HepG2 (cell line): ENCODE data around the gene ARHGAP32. TPM values are rescaled to one million over a fixed set of nuclear protein-coding genes. Genes with fewer than 3 reads are reported as not detected.

Source experiments
- EHMT2 ChIP-seq: fragments of 200-600 bp; sonication (generic); IDR thresholded peaks from 2 replicates; pipeline ENCODE4 v1.7.0; 2017; ENCODE audit warnings: antibody characterized with exemption, low read depth, low read length, borderline replicate concordance
- FOSL2 ChIP-seq: sonication (generic); formaldehyde crosslinking; IDR thresholded peaks from 2 replicates; pipeline ENCODE4 v1.4.0; 2020; ENCODE audit warnings: missing genetic modification reagents
- FOXK1 ChIP-seq: sonication (generic); formaldehyde crosslinking; IDR thresholded peaks from 2 replicates; pipeline ENCODE4 v1.4.0; 2020; ENCODE audit warnings: low read depth, missing genetic modification reagents, borderline replicate concordance
- HMG20B ChIP-seq: conservative IDR thresholded peaks from 2 replicates; pipeline ENCODE4 v1.6.1; 2016; ENCODE audit warnings: missing genetic modification reagents, missing compliant biosample characterization
- HNRNPLL ChIP-seq: fragments of 200-400 bp; formaldehyde crosslinking; IDR thresholded peaks from 2 replicates; pipeline ENCODE4 v1.6.1; 2017; ENCODE audit warnings: mild to moderate bottlenecking, low read depth, low read length; ENCODE audit not compliant: poor library complexity, severe bottlenecking
- SIX4 ChIP-seq: sonication (generic); formaldehyde crosslinking; IDR thresholded peaks from 2 replicates; pipeline ENCODE4 v1.4.0; 2020; ENCODE audit warnings: missing genetic modification reagents
- SOX6 ChIP-seq, 2 experiments: fragments of 450-650 bp in 1 of 2; sonication (generic) in 1 of 2; formaldehyde crosslinking in 1 of 2; IDR thresholded peaks; 2 replicates each; pipeline versions ENCODE4 v1.4.0 to v1.6.1; 2017 to 2020; ENCODE audit warnings: antibody characterized with exemption in 1 of 2, mild to moderate bottlenecking in 1 of 2, missing genetic modification reagents in 1 of 2
- THAP11 ChIP-seq: IDR thresholded peaks from 2 replicates; pipeline ENCODE4 v1.6.1; 2016; ENCODE audit warnings: missing biosample characterization, missing genetic modification reagents
- WIZ ChIP-seq: sonication (generic); formaldehyde crosslinking; IDR thresholded peaks from 2 replicates; pipeline ENCODE4 v1.5.1; 2020; ENCODE audit warnings: mild to moderate bottlenecking, missing genetic modification reagents
- polyA plus RNA-seq, 8 experiments: library from polyadenylated mRNA; depleted of rRNA in 3 of 8; stranded (reverse) in 7 of 8; unstranded in 1 of 8; fragments of >200 nt; fragmentation: Illumina TruSeq in 4 of 8; extraction: Trizol in 4 of 8; gene quantifications; 2 replicates each; pipeline versions ENCODE4 v1.2.1 to v1.2.3, GENCODE V29; 2011 to 2016; ENCODE audit warnings: low read depth in 4 of 8, missing spikeins in 1 of 8, mixed read lengths in 1 of 8; ENCODE audit not compliant: insufficient read depth in 1 of 8
- total RNA-seq, 5 experiments: library from RNA; depleted of rRNA; stranded (reverse); fragments of >200 nt; fragmentation: Illumina TruSeq; extraction: Trizol; gene quantifications; 2 replicates each; pipeline ENCODE4 v1.2.3, GENCODE V29; 2016; ENCODE audit warnings: low read depth in 1 of 5
- TF ChIP-seq, protein P1 (sequence below): sonication (generic); formaldehyde crosslinking; IDR thresholded peaks from 2 replicates; pipeline ENCODE4 v1.8.1; 2023; ENCODE audit warnings: missing genetic modification reagents, inconsistent platforms, borderline replicate concordance
- TF ChIP-seq, protein P2 (sequence below): sonication (generic); formaldehyde crosslinking; IDR thresholded peaks from 2 replicates; pipeline ENCODE4 v1.5.1; 2020; ENCODE audit warnings: mild to moderate bottlenecking, missing genetic modification reagents
- TF ChIP-seq, protein P3 (sequence below): sonication (generic); formaldehyde crosslinking; IDR thresholded peaks from 2 replicates; pipeline ENCODE4 v1.4.0; 2020; ENCODE audit warnings: mild to moderate bottlenecking, missing genetic modification reagents
- TF ChIP-seq, protein P4 (sequence below): sonication (generic); formaldehyde crosslinking; IDR thresholded peaks from 2 replicates; pipeline ENCODE4 v1.5.1; 2020; ENCODE audit warnings: mild to moderate bottlenecking, missing genetic modification reagents, borderline replicate concordance

The ARHGAP32 gene
- total and polyA plus RNA-seq, 2 of the 13 experiments (the other 11 are each of a cell fraction or from before 2014, with no cell fraction given): 6.3 to 8.2 TPM

DNA sequence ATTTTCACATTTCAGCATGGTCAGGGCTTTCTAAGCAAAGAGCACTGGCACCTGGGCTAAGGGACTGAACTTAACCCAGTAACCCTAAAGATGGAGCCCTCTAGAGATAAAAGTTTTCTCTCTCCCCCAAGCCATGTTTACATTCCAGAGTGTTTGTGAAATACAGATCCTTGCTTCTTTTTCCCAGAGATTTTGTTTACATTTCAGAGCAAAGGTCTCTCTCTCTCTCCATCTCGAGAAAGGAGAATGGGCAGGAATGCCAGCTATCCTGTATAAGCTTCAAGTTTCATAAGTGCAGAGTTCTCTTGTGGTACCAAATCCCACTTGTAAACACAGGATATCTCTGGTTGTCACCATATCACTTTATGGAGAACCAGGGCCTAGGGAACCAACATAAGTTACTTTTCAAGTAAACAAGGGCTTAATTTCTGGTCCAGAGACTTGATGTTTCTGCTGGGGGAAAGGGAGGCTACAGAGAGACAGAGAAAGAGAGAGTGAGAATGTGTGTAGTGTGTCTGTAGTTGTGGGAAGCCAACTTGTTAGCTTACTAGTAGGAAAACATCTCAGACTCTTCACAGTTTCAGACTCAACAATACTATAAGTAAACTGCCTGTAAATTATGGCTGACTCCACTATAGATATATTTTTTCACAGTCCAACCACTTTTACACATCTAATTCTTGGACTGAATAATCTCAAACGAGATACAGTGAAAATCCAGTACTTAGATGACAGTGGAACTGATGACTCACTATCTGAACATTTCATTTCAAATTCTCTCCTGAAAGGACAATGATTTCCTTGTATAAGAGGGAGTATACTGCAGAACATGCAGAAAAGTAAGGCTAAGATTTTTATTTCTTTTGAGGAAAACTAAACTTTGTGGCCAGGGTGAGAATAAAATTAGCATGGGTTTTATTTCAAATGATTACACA lies 76.2 kb downstream of the ARHGAP32 start (continued):
- TF ChIP-seq WIZ (CRISPR knock-in tag) (no peak), SOX6 (IDR thresholded peaks at IDR 0.05) (no peak), SOX6 (CRISPR knock-in tag; IDR thresholded peaks at IDR 0.05) (peak; percentile 94), HNRNPLL (no peak), HMG20B (0 out of 2 replicates have a peak, but pooled peaks have one; percentile 17), SIX4 (CRISPR knock-in tag) (peak; percentile 94), FOSL2 (no peak), THAP11 (CRISPR knock-in tag) (peak; percentile 60; the same call in 1 of the 2 replicates), FOXK1 (CRISPR knock-in tag) (peak; percentile 90), EHMT2 (no peak)
- TF ChIP-seq, protein P1, sequence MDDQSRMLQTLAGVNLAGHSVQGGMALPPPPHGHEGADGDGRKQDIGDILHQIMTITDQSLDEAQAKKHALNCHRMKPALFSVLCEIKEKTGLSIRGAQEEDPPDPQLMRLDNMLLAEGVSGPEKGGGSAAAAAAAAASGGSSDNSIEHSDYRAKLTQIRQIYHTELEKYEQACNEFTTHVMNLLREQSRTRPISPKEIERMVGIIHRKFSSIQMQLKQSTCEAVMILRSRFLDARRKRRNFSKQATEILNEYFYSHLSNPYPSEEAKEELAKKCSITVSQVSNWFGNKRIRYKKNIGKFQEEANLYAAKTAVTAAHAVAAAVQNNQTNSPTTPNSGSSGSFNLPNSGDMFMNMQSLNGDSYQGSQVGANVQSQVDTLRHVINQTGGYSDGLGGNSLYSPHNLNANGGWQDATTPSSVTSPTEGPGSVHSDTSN (CRISPR knock-in tag): no peak
- TF ChIP-seq, protein P2, sequence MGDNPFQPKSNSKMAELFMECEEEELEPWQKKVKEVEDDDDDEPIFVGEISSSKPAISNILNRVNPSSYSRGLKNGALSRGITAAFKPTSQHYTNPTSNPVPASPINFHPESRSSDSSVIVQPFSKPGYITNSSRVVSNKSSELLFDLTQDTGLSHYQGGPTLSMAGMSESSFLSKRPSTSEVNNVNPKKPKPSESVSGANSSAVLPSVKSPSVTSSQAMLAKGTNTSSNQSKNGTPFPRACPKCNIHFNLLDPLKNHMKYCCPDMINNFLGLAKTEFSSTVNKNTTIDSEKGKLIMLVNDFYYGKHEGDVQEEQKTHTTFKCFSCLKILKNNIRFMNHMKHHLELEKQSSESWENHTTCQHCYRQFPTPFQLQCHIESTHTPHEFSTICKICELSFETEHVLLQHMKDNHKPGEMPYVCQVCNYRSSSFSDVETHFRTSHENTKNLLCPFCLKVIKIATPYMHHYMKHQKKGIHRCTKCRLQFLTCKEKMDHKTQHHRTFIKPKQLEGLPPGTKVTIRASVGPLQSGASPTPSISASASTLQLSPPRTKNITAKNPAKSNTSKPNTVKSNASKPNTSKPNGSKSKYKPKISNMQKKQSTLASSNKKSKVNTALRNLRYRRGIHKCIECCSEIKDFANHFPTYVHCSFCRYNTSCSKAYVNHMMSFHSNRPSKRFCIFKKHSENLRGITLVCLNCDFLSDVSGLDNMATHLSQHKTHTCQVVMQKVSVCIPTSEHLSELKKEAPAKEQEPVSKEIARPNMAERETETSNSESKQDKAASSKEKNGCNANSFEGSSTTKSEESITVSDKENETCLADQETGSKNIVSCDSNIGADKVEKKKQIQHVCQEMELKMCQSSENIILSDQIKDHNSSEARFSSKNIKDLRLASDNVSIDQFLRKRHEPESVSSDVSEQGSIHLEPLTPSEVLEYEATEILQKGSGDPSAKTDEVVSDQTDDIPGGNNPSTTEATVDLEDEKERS (CRISPR knock-in tag): no peak
- TF ChIP-seq, protein P3, sequence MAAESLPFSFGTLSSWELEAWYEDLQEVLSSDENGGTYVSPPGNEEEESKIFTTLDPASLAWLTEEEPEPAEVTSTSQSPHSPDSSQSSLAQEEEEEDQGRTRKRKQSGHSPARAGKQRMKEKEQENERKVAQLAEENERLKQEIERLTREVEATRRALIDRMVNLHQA (CRISPR knock-in tag): no peak
- TF ChIP-seq, protein P4, sequence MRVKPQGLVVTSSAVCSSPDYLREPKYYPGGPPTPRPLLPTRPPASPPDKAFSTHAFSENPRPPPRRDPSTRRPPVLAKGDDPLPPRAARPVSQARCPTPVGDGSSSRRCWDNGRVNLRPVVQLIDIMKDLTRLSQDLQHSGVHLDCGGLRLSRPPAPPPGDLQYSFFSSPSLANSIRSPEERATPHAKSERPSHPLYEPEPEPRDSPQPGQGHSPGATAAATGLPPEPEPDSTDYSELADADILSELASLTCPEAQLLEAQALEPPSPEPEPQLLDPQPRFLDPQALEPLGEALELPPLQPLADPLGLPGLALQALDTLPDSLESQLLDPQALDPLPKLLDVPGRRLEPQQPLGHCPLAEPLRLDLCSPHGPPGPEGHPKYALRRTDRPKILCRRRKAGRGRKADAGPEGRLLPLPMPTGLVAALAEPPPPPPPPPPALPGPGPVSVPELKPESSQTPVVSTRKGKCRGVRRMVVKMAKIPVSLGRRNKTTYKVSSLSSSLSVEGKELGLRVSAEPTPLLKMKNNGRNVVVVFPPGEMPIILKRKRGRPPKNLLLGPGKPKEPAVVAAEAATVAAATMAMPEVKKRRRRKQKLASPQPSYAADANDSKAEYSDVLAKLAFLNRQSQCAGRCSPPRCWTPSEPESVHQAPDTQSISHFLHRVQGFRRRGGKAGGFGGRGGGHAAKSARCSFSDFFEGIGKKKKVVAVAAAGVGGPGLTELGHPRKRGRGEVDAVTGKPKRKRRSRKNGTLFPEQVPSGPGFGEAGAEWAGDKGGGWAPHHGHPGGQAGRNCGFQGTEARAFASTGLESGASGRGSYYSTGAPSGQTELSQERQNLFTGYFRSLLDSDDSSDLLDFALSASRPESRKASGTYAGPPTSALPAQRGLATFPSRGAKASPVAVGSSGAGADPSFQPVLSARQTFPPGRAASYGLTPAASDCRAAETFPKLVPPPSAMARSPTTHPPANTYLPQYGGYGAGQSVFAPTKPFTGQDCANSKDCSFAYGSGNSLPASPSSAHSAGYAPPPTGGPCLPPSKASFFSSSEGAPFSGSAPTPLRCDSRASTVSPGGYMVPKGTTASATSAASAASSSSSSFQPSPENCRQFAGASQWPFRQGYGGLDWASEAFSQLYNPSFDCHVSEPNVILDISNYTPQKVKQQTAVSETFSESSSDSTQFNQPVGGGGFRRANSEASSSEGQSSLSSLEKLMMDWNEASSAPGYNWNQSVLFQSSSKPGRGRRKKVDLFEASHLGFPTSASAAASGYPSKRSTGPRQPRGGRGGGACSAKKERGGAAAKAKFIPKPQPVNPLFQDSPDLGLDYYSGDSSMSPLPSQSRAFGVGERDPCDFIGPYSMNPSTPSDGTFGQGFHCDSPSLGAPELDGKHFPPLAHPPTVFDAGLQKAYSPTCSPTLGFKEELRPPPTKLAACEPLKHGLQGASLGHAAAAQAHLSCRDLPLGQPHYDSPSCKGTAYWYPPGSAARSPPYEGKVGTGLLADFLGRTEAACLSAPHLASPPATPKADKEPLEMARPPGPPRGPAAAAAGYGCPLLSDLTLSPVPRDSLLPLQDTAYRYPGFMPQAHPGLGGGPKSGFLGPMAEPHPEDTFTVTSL (CRISPR knock-in tag): peak; percentile 71; the same call in 1 of the 2 replicates
